Colonic mucosa (tissue), 4 donors: ENCODE results near the gene MORC2. TPM values are rescaled to one million over a fixed set of nuclear protein-coding genes. Genes with fewer than 3 reads are reported as not detected.

Experiments used
- DNase-seq: peaks from one replicate; pipeline ENCODE4 v3.0.0-alpha.2; 2020
- H3K27ac ChIP-seq: fragments of 200-600 bp; one replicate; pipeline ENCODE4 v1.8.0; 2021
- H3K27me3 ChIP-seq: fragments of 200-600 bp; one replicate; pipeline ENCODE4 v1.8.0; 2021
- H3K36me3 ChIP-seq: fragments of 200-600 bp; one replicate; pipeline ENCODE4 v1.8.0; 2021
- H3K4me1 ChIP-seq: fragments of 200-600 bp; one replicate; pipeline ENCODE4 v1.8.0; 2021; ENCODE audit warnings: mild to moderate bottlenecking
- H3K4me3 ChIP-seq: fragments of 200-600 bp; one replicate; pipeline ENCODE4 v1.8.0; 2021
- H3K9ac ChIP-seq, 2 donors: one replicate each; pipeline ENCODE4 v1.7.0; 2013; ENCODE audit warnings: control low read depth in 2 of 2, low read depth in 2 of 2, low read length in 2 of 2
- H3K9me3 ChIP-seq: fragments of 200-600 bp; one replicate; pipeline ENCODE4 v1.8.0; 2021
- intact Hi-C: fragments of 100-400 bp; cut with DNase I; formaldehyde crosslinking; loops from one replicate; pipeline ENCODE4 v1.14.1; 2022
- total RNA-seq, 2 donors: library from RNA; stranded (reverse); fragmentation: NEBNext Ultra II Directional in 1 of 2; extraction: Animal tissue kit (Norgen Biotek cat#: 25700) in 1 of 2; gene quantifications; one replicate each; pipeline ENCODE4 v1.2.1, GENCODE V29; 2021
- TF ChIP-seq, protein P1 (sequence below): fragments of 200-600 bp; IDR thresholded peaks from one replicate; pipeline ENCODE4 v1.8.0; 2022; ENCODE audit warnings: antibody characterized with exemption, mild to moderate bottlenecking
- donor health status: healthy.
- donor health status: DM: no; HTN: no; CAD: no.
- donor health status: DM: no; HTN: no; CAD: no.

Gene MORC2
- total RNA-seq, 2 donors from 2014 or later = 14.3 to 22.2 TPM

DNA sequence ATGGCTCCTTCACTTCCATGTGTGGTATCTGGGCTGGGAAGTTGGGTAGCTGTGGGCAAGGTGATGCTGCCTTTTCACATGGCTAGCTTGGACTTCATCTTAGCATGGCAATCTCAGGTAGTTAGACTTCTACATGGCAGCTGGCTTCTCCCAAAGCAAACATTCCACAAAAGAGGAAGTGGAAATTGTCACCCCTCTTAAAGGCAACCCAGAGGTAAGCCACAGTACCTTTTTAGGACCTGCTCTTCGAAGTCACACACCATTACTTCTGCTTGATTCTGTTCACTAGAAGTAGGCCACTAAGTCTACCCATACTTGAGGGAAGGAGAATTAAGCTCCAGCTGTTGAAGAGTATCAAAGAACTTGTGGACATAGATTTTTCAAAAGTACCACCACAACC is 26.4 kb upstream of the MORC2 start:
- no peak overlapping the region for H3K4me3 ChIP-seq
- H3K9ac ChIP-seq = no peak overlapping the region
- no peaks in the 10 kb centered on the region for H3K36me3 ChIP-seq
- H3K27me3 ChIP-seq = no peaks in the 10 kb centered on the region
- no peaks in the 10 kb centered on the region for H3K4me1 ChIP-seq
- no peak overlapping the region for H3K27ac ChIP-seq
- intact Hi-C loops = no loop called here
- no peaks in the 10 kb centered on the region for H3K9me3 ChIP-seq
- no peak for DNase-seq
- TF ChIP-seq, protein P1, sequence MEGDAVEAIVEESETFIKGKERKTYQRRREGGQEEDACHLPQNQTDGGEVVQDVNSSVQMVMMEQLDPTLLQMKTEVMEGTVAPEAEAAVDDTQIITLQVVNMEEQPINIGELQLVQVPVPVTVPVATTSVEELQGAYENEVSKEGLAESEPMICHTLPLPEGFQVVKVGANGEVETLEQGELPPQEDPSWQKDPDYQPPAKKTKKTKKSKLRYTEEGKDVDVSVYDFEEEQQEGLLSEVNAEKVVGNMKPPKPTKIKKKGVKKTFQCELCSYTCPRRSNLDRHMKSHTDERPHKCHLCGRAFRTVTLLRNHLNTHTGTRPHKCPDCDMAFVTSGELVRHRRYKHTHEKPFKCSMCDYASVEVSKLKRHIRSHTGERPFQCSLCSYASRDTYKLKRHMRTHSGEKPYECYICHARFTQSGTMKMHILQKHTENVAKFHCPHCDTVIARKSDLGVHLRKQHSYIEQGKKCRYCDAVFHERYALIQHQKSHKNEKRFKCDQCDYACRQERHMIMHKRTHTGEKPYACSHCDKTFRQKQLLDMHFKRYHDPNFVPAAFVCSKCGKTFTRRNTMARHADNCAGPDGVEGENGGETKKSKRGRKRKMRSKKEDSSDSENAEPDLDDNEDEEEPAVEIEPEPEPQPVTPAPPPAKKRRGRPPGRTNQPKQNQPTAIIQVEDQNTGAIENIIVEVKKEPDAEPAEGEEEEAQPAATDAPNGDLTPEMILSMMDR = no peak

DNA sequence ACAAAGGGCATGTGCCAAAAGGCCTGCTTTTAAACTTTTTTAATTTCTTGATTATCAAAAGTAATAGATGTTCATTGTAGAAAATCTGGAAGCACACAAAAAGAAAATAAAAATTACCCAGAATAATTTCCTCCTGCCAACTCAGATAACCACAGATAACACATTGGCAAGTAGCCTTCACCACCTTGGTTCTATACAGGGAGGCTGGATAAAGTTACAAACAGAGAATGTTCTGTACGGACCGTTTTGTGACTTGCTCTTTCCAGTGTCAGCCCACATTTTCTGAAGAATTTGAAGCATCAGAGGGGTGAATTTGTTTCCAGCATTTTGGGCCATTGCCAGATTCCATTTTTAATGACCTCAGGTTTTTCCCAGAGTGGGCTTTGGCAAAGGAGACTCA is 24.0 kb upstream of the MORC2 start:
- DNase-seq = no peak
- TF ChIP-seq, protein P1 = no peak
- no peaks in the 10 kb centered on the region for H3K4me1 ChIP-seq
- no peaks in the 10 kb centered on the region for H3K9me3 ChIP-seq
- no peak overlapping the region for H3K9ac ChIP-seq
- no peaks in the 10 kb centered on the region for H3K27me3 ChIP-seq
- intact Hi-C loops = no loop called here
- H3K4me3 ChIP-seq = no peak overlapping the region
- H3K27ac ChIP-seq = no peak overlapping the region
- H3K36me3 ChIP-seq = no peaks in the 10 kb centered on the region

DNA sequence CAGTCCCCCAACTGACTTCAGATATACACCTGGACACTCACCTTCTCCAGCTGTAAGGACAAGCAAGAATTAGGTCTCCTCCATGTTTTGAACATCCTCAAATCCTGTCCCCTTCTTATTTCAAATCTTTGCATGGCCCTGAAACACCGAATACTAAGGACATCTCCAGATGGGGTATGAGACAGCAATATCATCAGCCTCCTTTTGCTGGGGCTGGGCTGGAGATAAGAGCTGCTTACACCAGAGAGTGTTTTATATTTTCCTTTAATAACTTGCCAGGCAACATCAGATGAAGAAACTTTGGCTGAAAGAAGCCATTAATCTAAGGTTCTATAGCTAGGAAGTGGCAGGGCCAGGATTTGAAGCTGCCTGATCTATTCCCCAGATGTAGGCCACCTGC is 22.1 kb upstream of the MORC2 start:
- Histone ChIP-seq H3K4me1 (no peaks in the 10 kb centered on the region), H3K27me3 (no peaks in the 10 kb centered on the region), H3K4me3 (no peak overlapping the region), H3K36me3 (no peaks in the 10 kb centered on the region), H3K27ac (no peak overlapping the region), H3K9me3 (no peaks in the 10 kb centered on the region), H3K9ac (no peak overlapping the region)
- intact Hi-C loops = no loop called here
- TF ChIP-seq, protein P1 = no peak
- no peak for DNase-seq

DNA sequence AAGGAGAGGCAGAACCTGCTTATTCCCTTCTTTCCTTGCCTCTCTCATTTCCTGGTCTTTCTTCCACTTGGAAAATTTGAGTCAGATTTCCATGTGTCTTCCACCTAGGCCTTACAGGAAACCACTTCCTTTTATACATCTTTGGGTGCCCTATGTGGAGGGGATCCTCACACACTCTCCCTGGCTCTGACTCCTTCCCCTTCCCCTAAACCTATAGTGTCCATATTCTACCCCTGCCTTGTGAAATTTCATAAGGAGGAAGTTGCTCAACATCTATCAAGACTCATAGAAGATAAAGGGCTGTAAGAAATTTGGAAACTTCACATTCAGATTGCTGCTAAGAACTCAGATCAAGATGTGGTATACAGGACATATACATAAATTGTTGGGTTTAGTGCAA is 20.9 kb upstream of the MORC2 start:
- Histone ChIP-seq H3K9me3 (no peaks in the 10 kb centered on the region), H3K9ac (no peak overlapping the region), H3K36me3 (no peaks in the 10 kb centered on the region), H3K27me3 (no peaks in the 10 kb centered on the region), H3K27ac (no peak overlapping the region), H3K4me3 (no peak overlapping the region), H3K4me1 (no peaks in the 10 kb centered on the region)
- intact Hi-C loops = no loop called here
- DNase-seq = no peak
- TF ChIP-seq, protein P1 = no peak

DNA sequence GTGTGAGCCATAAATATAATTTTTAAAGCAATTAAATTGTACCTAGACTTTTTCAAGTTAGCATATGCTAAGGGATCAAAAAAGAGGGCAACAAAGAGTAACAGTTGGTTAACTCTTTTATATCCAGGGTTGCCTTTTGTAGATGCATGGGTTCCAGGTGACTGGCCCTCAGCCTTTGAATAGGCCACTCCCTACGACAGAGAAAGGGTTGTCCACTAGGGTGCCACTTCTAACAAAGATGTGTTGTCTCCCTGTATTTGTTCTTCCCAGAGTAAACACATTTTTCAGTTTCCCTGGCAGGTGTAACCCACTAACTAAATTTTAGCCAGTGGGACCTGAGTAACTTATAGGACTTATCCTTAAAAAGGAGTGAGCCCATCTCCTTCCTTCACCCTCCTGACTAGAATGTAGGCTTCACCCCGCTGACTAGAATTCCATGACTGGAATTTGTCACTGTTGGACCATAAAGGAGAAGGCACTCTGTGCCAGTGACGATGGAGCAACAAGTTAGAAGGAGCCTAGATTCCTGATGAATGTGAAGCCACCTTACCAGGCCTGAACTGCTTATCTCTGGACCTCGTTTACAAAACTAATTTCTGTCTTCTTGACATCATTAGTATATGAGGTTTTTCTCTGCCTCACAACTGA is 17.1 kb upstream of the MORC2 start:
- Histone ChIP-seq H3K4me3 (no peak overlapping the region), H3K9ac (no peak overlapping the region), H3K27me3 (no peaks in the 10 kb centered on the region), H3K36me3 (no peaks in the 10 kb centered on the region), H3K4me1 (no peaks in the 10 kb centered on the region), H3K9me3 (no peaks in the 10 kb centered on the region), H3K27ac (no peak overlapping the region)
- TF ChIP-seq, protein P1 = no peak
- intact Hi-C loops = no loop called here
- DNase-seq = no peak
